T47D (cell line): ENCODE results near the gene REC114.
"Not testable (repeated sequence)": the region's sequence is repeated elsewhere in the genome, so short reads cannot be mapped to it uniquely, and the experiment has no call there.

Source experiments
- DNase-seq, 2 experiments: peaks; one replicate each; pipeline versions ENCODE4 v3.0.0 to v3.0.0-alpha.2; 2011 to 2012; ENCODE audit warnings: low read depth in 1 of 2, low spot score in 1 of 2
- JUND ChIP-seq: IDR thresholded peaks from 2 replicates; pipeline ENCODE4 v1.6.1; 2012; ENCODE audit warnings: low read depth
- in situ Hi-C: cut with HindIII; loops from 2 replicates; pipeline ENCODE4 v1.10.0; 2016; ENCODE audit warnings: low sequenced_read_pairs, low pct_unique_long_range_greater_than_20kb

The REC114 gene, protein sequence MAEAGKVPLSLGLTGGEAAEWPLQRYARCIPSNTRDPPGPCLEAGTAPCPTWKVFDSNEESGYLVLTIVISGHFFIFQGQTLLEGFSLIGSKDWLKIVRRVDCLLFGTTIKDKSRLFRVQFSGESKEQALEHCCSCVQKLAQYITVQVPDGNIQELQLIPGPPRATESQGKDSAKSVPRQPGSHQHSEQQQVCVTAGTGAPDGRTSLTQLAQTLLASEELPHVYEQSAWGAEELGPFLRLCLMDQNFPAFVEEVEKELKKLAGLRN

GRCh38 chr15:73442968-73443367, at the start of gene REC114:
TSS of gene REC114 (plus strand) at chr15:73443164. CDS start at chr15:73443186, 22 bp downstream.
- no peak for DNase-seq
- TF ChIP-seq JUND, result no peak
- in situ Hi-C loops, result no loop called here

- in situ Hi-C loops, result no loop called here
- DNase-seq, result no peak
- no peak for TF ChIP-seq JUND
Observed at GRCh38 chr15:73393336-73393735, 49.6 kb upstream of the REC114 start.

DNA sequence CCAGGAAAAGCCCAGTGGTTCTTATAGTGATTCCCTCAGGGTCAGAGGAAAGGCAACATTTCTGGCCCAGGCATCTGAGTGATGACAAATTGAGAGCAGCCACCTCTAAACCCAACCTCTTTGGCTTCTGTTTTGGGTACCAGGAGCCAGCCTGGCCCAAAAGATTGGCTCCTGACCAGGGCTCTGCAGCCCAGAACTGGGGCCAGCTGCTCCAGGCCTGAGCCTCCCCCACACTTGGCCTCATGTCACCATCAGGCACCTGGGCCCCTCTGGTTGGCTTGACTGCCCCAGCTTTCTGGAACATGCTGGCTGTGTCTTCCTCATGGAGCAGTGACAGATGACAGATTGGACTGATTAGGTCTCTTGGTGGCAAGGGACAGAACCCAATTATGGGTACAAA, 48.2 kb upstream of the REC114 start:
- in situ Hi-C loops, result no loop called here
- DNase-seq, result no peak
- TF ChIP-seq JUND, result no peak

GRCh38 chr15:73395671-73396070, 47.3 kb upstream of the REC114 start:
- in situ Hi-C loops, result no loop called here
- no peak for TF ChIP-seq JUND
- no peak for DNase-seq

DNA sequence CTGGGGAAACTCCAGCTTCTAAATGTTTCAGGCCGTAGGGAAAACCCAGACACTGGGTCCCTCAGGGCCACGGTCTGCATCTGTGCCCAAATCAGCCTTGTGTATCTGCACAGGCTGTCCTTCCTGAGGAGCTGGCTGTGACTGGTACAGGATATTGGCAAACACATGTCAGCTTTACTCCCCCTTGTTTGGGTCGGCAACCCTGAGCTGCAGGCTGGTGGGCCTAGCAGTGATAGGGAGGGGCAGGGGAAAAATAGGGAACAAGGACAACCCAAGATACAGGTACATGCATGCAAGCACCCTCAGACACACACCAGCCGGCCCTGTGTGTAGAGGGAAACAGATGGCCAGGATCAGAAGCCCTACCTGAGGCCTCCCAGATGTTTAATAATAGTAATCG, 45.5 kb upstream of the REC114 start:
- DNase-seq, result no peak
- no peak for TF ChIP-seq JUND
- in situ Hi-C loops, result no loop called here

DNA sequence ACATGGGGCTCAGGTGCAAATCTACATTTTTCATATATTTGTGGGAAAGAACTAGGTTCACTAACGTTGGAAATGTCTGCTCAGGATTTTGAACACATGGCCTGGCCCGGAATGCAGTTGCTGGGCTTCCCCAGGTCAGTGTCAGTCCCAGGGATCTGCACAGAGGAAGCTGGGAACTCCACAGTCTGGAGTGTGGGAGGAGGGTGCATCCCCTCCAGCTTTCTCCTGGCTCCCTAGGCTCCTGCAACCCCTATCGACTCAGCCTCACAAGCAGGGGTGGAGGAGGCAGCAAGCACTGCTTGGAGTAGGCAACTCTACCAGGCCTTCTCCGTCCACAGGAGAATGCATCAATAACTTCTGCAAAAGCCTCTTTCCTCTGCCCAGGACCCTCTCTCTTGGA, 44.1 kb upstream of the REC114 start:
- in situ Hi-C loops, result no loop called here
- no peak for DNase-seq

GRCh38 chr15:73400222-73400621, 42.7 kb upstream of the REC114 start:
- in situ Hi-C loops, DNase-seq: not testable (repeated sequence)

More for the DNA sequence above, 44.1 kb upstream of the REC114 start:
- TF ChIP-seq JUND, result no peak

GRCh38 chr15:73403171-73403570, 39.8 kb upstream of the REC114 start:
- no peak for DNase-seq
- in situ Hi-C loops, result no loop called here
- TF ChIP-seq JUND, result no peak

DNA sequence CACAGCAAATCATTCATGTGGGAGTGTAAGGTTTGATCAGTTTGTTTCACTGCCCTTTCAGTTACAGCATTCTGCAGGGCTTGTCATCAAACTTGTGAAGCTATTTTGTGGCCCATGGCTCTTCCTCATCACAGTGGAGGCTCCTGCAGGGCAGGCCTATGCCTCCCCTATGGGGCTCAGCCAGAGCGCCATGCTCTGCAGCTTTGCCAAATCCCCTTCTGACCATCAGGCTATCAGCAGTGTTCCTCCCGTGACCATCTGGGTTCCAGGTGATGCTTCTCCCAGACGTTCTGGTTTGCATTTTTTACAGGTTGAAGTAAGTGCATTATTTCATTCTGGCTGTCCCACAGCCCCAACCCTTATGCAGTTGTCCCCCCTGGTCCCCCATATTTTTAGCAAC, 28.1 kb upstream of the REC114 start:
- no peak for DNase-seq
- in situ Hi-C loops, result no loop called here
- no peak for TF ChIP-seq JUND

DNA sequence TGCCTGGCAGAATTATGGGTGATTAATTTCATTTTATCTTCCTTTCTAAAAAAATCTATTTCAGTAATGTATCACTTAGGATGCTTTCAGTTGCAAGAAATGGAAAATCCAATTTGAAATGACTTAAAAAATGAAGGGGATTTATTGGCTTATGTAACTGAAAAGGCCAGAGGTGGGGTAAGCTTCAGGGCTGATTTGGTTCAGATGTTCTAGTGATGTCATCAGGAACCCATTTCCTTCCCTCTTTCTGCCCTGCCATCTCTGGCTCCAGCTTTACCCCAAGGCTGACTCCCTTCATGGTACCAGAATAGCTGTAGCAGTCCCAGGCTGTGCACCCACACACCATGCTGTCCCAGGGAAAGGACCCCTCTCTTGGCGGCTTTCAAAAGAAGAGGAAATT, 18.5 kb upstream of the REC114 start:
- TF ChIP-seq JUND, result no peak
- no peak for DNase-seq
- in situ Hi-C loops, result no loop called here

- in situ Hi-C loops, result no loop called here
- no peak for TF ChIP-seq JUND
- DNase-seq, result no peak
Observed at GRCh38 chr15:73425510-73425909, 17.5 kb upstream of the REC114 start.

DNA sequence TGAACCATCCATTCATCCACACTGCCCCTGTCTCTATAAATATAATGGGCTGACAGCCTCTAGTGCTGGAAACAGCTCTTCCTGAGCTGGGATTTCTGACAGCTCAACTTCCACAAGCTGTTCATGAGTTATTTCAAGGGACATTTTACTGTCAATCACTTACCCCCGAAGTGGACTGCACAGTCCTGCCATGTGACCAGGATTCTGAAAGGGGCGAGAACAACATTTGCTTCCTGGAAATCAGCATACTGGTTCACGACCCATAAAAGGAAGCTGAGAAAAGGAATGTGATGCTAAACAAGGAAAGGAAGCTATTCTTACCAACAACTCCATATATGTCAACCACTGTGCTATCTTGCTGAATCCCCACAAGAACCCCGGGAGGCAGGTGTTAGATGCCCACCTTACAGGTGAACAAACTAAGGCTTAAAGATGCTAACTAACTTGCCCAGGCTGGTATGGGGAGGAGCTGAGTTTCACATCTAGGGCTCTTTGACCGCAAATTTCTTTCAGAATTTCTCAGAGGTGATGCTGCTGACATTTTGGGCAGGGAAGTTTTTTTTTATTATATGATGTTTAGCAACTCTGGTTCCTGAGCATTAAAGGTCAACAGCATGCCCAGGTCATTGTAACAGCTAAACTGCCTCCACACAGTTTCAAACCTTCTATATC, 16.5 kb upstream of the REC114 start:
- DNase-seq, result no peak
- no peak for TF ChIP-seq JUND
- in situ Hi-C loops, result no loop called here

DNA sequence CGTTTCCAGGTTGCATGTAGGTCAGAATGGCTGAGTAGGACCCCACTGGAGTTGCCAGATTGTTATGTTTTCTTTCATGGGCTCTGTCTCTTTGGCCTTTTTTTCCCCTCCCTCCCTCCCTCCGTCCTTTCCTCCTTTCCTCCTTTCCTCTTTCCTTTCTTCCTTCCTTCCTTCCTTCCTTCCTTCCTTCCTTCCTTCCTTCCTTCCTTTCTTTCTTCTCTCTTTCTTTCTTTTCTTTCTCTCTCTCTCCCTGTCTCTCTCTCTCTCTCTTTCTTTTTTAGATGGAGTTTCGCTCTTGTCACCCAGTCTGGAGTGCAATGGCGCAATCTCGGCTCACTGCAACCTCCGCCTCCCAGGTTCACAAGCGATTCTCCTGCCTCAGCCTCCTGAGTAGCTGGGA, 11.6 kb upstream of the REC114 start:
- in situ Hi-C loops, result not testable (repeated sequence)

DNA sequence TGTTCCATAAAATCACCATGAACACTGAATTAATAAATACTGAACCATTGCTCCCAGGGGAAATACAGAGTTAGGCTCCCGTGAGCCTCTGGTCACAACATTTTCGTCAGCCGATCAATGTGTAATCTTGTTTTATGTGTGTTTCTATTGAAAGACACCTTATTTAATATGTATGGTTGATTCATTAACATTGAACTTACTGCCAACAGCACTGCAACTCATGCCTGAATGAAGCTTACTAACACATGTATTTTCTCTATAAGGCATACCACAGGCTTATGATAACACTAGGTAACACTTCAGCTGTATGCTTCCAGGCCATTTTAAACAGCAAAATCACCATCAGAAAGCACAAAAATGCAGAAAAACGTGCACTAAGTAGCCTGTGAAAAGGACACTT, 9.1 kb upstream of the REC114 start:
- no peak for TF ChIP-seq JUND
- DNase-seq, result no peak
- in situ Hi-C loops, result no loop called here

More for the DNA sequence above, 11.6 kb upstream of the REC114 start:
- not testable (repeated sequence) for DNase-seq
